Mesenchymal stem cell (in vitro differentiated cells and primary cell): ENCODE results near the gene ATP6V1G1.

ENCODE experiments used
- DNase-seq: peaks from one replicate; pipeline ENCODE4 v3.0.0-alpha.2; 2013
- H2AFZ ChIP-seq: one replicate; pipeline ENCODE4 v1.6.1; 2013; ENCODE audit warnings: low read depth, mild to moderate bottlenecking, control low read depth, inconsistent platforms, low read length, moderate library complexity
- H2AK5ac ChIP-seq: 2 replicates; pipeline ENCODE4 v1.6.1; 2013; ENCODE audit warnings: low read length, moderate library complexity, mild to moderate bottlenecking, inconsistent platforms; ENCODE audit not compliant: severe bottlenecking
- H2BK120ac ChIP-seq: one replicate; pipeline ENCODE4 v1.6.1; 2013; ENCODE audit warnings: low read depth, mild to moderate bottlenecking, inconsistent platforms, low read length, moderate library complexity
- H2BK12ac ChIP-seq, 2 experiments: one replicate each; pipeline ENCODE4 v1.6.1; 2013; ENCODE audit warnings: inconsistent platforms in 2 of 2, low read length in 2 of 2, mild to moderate bottlenecking in 2 of 2, moderate library complexity in 2 of 2, control low read depth in 1 of 2
- H2BK15ac ChIP-seq: one replicate; pipeline ENCODE4 v1.6.1; 2013; ENCODE audit warnings: mild to moderate bottlenecking, low read depth, inconsistent platforms; ENCODE audit not compliant: poor library complexity, severe bottlenecking
- H2BK5ac ChIP-seq: 2 replicates; pipeline ENCODE4 v1.6.1; 2013; ENCODE audit warnings: low read depth, mild to moderate bottlenecking, low read length, control low read depth, inconsistent platforms; ENCODE audit not compliant: poor library complexity, severe bottlenecking
- H3K14ac ChIP-seq, 2 experiments: one replicate each; pipeline ENCODE4 v1.6.1; 2013; ENCODE audit warnings: inconsistent platforms in 2 of 2, low read length in 2 of 2, control low read depth in 1 of 2, mild to moderate bottlenecking in 1 of 2, moderate library complexity in 1 of 2
- H3K18ac ChIP-seq, 2 experiments: one replicate each; pipeline ENCODE4 v1.6.1; 2013; ENCODE audit warnings: inconsistent platforms in 2 of 2, low read length in 2 of 2, control low read depth in 1 of 2, low read depth in 1 of 2, mild to moderate bottlenecking in 1 of 2
- H3K23ac ChIP-seq, 2 experiments: one replicate each; pipeline ENCODE4 v1.6.1; 2013; ENCODE audit warnings: inconsistent platforms in 2 of 2, low read length in 2 of 2, mild to moderate bottlenecking in 2 of 2, moderate library complexity in 2 of 2, control low read depth in 1 of 2
- H3K27ac ChIP-seq: 2 replicates; pipeline ENCODE4 v1.5.1; 2013; ENCODE audit warnings: mild to moderate bottlenecking, moderate library complexity, low read length, control low read depth, inconsistent platforms; ENCODE audit not compliant: poor library complexity, severe bottlenecking
- H3K27me3 ChIP-seq, 2 experiments: 2 replicates each; pipeline versions ENCODE4 v1.6.1 to v1.7.0; 2013; ENCODE audit warnings: low read length in 2 of 2, mild to moderate bottlenecking in 2 of 2, moderate library complexity in 2 of 2, control low read depth in 1 of 2, inconsistent platforms in 1 of 2; ENCODE audit not compliant: control insufficient read depth in 1 of 2, insufficient read depth in 1 of 2
- H3K36me3 ChIP-seq, 2 experiments: 2 replicates each; pipeline versions ENCODE4 v1.6.1 to v1.7.0; 2013; ENCODE audit warnings: low read length in 2 of 2, control low read depth in 1 of 2, inconsistent platforms in 1 of 2, low read depth in 1 of 2, mild to moderate bottlenecking in 1 of 2; ENCODE audit not compliant: insufficient read depth in 2 of 2, control insufficient read depth in 1 of 2
- H3K4ac ChIP-seq, 2 experiments: one replicate each; pipeline ENCODE4 v1.6.1; 2013; ENCODE audit warnings: inconsistent platforms in 2 of 2, low read length in 2 of 2, mild to moderate bottlenecking in 2 of 2, moderate library complexity in 2 of 2, control low read depth in 1 of 2, low read depth in 1 of 2
- H3K4me1 ChIP-seq: 2 replicates; pipeline ENCODE4 v1.6.1; 2013; ENCODE audit warnings: low read depth, low read length, control low read depth; ENCODE audit not compliant: control insufficient read depth, insufficient read depth
- H3K4me2 ChIP-seq: 2 replicates; pipeline ENCODE4 v1.6.1; 2013; ENCODE audit warnings: low read length, mild to moderate bottlenecking, inconsistent platforms; ENCODE audit not compliant: poor library complexity, severe bottlenecking
- H3K4me3 ChIP-seq, 2 experiments: 2 replicates each; pipeline versions ENCODE4 v1.5.1 to v1.7.0; 2013; ENCODE audit warnings: low read length in 2 of 2, mild to moderate bottlenecking in 2 of 2, control low read depth in 1 of 2, low read depth in 1 of 2; ENCODE audit not compliant: insufficient read depth in 1 of 2
- H3K79me1 ChIP-seq: replicated peaks from 2 replicates; pipeline ENCODE4 v1.6.1; 2013; ENCODE audit warnings: mild to moderate bottlenecking, control low read depth, low read length, inconsistent platforms; ENCODE audit not compliant: poor library complexity, severe bottlenecking
- H3K9ac ChIP-seq: 2 replicates; pipeline ENCODE4 v1.7.0; 2013; ENCODE audit warnings: mild to moderate bottlenecking, low read length, moderate library complexity
- H3K9me3 ChIP-seq: 2 replicates; pipeline ENCODE4 v1.7.0; 2013; ENCODE audit warnings: mild to moderate bottlenecking, low read length; ENCODE audit not compliant: control insufficient read depth
- H4K8ac ChIP-seq: one replicate; pipeline ENCODE4 v1.6.1; 2013; ENCODE audit warnings: inconsistent platforms, mild to moderate bottlenecking, low read length, moderate library complexity
- H4K91ac ChIP-seq: one replicate; pipeline ENCODE4 v1.6.1; 2013; ENCODE audit warnings: mild to moderate bottlenecking, low read length, inconsistent platforms
- WGBS: methylation state at CpG from one replicate; pipeline ENCODE4 v1.1.7; 2013; ENCODE audit warnings: mixed read lengths; 5-methylcytosine and 5-hydroxymethylcytosine counted together

The ATP6V1G1 gene

DNA sequence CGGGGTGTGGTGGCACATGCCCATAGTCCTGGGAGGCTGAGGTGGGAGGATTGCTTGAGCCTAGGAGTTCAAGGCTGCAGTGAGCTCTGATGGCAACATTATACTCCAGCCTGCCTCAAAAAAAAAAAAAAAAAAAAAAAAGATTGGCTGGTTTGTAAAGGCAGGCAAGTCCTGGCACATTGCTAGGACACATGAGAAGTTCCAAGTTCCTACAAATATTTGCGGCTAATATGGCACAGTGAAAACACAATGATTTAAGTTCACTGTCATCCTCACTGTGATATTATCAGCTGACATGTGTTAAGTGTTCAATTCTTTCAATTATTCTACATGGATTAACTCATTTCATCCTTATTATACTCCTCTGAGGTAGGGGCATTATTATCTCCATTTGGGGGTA lies 43.6 kb downstream of the ATP6V1G1 start:
- Histone ChIP-seq H2AFZ (no peak overlapping the region), H3K36me3 (peaks cover 30 to 46% of the 10 kb centered on the region in 2 experiments), H3K18ac (no peak overlapping the region), H4K91ac (no peak overlapping the region), H3K4me2 (no peak overlapping the region), H3K4ac (no peak overlapping the region), H3K23ac (no peak overlapping the region), H3K27ac (no peak overlapping the region), H3K14ac (no peak overlapping the region), H2AK5ac (no peak overlapping the region), H3K27me3 (no peaks in the 10 kb centered on the region), H3K4me1 (peaks cover 3% of the 10 kb centered on the region), H2BK120ac (no peak overlapping the region), H3K4me3 (no peak overlapping the region), H3K9me3 (no peaks in the 10 kb centered on the region), H4K8ac (no peak overlapping the region), H3K9ac (no peak overlapping the region), H2BK5ac (no peak overlapping the region), H2BK12ac (no peak overlapping the region), H2BK15ac (no peak overlapping the region), H3K79me1 (no peaks in the 10 kb centered on the region)
- no peak for DNase-seq
- 44% methylated on average over 2 of the region's 2 CpGs for WGBS

DNA sequence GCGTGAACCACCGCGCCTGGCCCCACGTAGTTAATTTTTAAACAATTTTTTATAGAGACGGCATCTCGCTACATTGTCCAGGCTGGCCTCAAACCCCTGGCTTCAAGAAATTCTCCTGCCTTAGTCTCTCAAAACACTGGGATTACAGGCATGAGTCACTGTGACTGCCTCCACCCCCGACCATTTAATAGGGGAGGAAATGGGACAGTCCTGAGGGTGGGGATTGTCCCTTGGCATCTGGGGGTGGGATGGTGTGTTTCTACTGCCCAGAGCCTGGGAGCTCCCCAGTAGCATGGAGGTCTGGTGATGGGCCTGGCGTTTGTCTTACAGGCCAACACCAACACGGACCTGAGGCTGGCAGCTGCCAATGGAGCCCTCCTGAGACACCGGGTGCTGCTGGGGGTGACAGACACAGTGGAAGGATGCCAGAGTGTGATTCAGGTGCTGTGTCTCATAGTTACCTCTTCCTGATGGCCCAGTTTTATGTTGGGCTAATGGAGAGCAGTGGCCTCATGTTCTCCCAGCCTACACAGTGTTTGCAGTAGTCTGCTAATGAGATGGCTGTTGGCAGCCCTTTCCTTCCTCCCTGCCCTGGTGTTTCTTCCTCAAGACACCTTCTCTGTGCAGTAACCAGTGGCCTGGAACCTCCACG lies 46.0 kb downstream of the ATP6V1G1 start:
- H3K18ac ChIP-seq: no peak overlapping the region
- H3K36me3 ChIP-seq: peaks cover 26 to 39% of the 10 kb centered on the region in 2 experiments
- no peak overlapping the region for H3K14ac ChIP-seq
- no peak overlapping the region for H3K9ac ChIP-seq
- no peak overlapping the region for H2BK12ac ChIP-seq
- 94% methylated on average over 11 of the region's 11 CpGs for WGBS
- no peak overlapping the region for H3K4me2 ChIP-seq
- DNase-seq: no peak
- no peak overlapping the region for H3K4ac ChIP-seq
- H3K23ac ChIP-seq: no peak overlapping the region
- no peak overlapping the region for H3K4me3 ChIP-seq
- H3K27me3 ChIP-seq: no peaks in the 10 kb centered on the region
- no peak overlapping the region for H3K27ac ChIP-seq
- no peak overlapping the region for H2BK120ac ChIP-seq
- no peak overlapping the region for H2AK5ac ChIP-seq
- H2BK5ac ChIP-seq: no peak overlapping the region
- H4K91ac ChIP-seq: no peak overlapping the region
- H2BK15ac ChIP-seq: no peak overlapping the region
- H3K4me1 ChIP-seq: peaks cover under 1% of the 10 kb centered on the region
- no peak overlapping the region for H2AFZ ChIP-seq
- no peak overlapping the region for H4K8ac ChIP-seq
- no peaks in the 10 kb centered on the region for H3K9me3 ChIP-seq
- H3K79me1 ChIP-seq: no peaks in the 10 kb centered on the region

DNA sequence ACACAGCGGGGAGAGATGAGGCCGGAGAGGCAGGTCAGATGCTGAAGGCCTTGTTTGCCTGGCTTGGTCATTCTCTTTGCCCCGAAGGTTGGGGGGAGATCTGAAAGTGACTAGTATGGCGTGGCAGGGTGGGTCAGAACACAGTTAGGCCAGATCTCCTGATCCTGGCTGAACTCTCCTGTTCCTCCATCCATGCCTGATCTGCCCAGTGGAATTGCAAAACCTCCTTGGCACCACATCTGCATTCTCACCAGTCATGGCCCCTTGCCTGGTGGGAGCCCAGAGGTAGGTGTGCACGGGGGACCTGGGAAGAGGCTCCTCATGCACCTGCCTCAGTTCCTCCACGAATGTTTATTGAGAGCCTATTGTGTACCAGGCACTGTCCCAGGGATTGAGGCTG lies 46.8 kb downstream of the ATP6V1G1 start:
- Histone ChIP-seq H2BK120ac (no peak overlapping the region), H4K91ac (no peak overlapping the region), H2AFZ (no peak overlapping the region), H3K23ac (no peak overlapping the region), H3K9me3 (no peaks in the 10 kb centered on the region), H3K4ac (no peak overlapping the region), H2BK12ac (no peak overlapping the region), H4K8ac (no peak overlapping the region), H3K18ac (no peak overlapping the region), H3K4me2 (no peak overlapping the region), H2BK5ac (no peak overlapping the region), H3K9ac (no peak overlapping the region), H3K4me1 (no peaks in the 10 kb centered on the region), H3K36me3 (peaks cover 30% of the 10 kb centered on the region in 2 experiments), H2BK15ac (no peak overlapping the region), H3K27me3 (no peaks in the 10 kb centered on the region), H3K14ac (no peak overlapping the region), H3K79me1 (no peaks in the 10 kb centered on the region), H2AK5ac (no peak overlapping the region), H3K4me3 (no peak overlapping the region), H3K27ac (no peak overlapping the region)
- no peak for DNase-seq
- 89% methylated on average over 6 of the region's 6 CpGs for WGBS

DNA sequence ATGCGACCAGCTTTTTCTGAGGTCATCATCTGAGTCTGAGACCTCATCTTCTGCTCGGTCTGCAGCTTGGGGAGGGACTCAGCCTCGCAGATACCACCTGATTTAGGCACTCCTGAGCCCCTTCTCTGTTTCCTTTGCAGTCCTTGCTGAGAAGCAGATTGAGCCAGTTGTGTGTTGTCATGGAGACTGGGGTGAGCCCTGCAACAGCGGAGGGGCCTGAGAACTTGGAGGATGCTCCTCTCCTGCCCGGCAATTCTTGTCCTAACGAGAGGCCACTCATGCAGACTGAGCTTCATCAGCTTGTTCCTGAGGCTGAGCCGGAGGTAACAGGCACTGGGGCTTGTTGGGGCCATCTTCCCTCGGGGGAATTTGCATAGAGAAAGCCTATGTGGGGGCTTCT lies 50.8 kb downstream of the ATP6V1G1 start:
- H3K9ac ChIP-seq: no peak overlapping the region
- H3K9me3 ChIP-seq: no peaks in the 10 kb centered on the region
- H3K27ac ChIP-seq: no peak overlapping the region
- no peak overlapping the region for H2BK15ac ChIP-seq
- H3K4ac ChIP-seq: no peak overlapping the region
- no peak overlapping the region for H4K91ac ChIP-seq
- no peak overlapping the region for H2BK120ac ChIP-seq
- no peak overlapping the region for H3K14ac ChIP-seq
- no peak overlapping the region for H3K4me3 ChIP-seq
- peaks cover 20 to 28% of the 10 kb centered on the region in 2 experiments for H3K36me3 ChIP-seq
- H2AK5ac ChIP-seq: no peak overlapping the region
- H2AFZ ChIP-seq: no peak overlapping the region
- H3K23ac ChIP-seq: no peak overlapping the region
- no peak overlapping the region for H3K4me2 ChIP-seq
- 98% methylated on average over 8 of the region's 8 CpGs for WGBS
- H3K27me3 ChIP-seq: no peaks in the 10 kb centered on the region
- no peaks in the 10 kb centered on the region for H3K79me1 ChIP-seq
- H4K8ac ChIP-seq: no peak overlapping the region
- H3K4me1 ChIP-seq: no peaks in the 10 kb centered on the region
- H3K18ac ChIP-seq: no peak overlapping the region
- no peak overlapping the region for H2BK12ac ChIP-seq
- DNase-seq: no peak
- no peak overlapping the region for H2BK5ac ChIP-seq
